CD14-positive monocyte (primary cell): Measurements from ENCODE around the gene UNC5C. TPM values are rescaled to one million over a fixed set of nuclear protein-coding genes. Genes with fewer than 3 reads are reported as not detected.

ENCODE experiments used
- DNase-seq, 3 donors: peaks; one replicate each; pipeline ENCODE4 v3.0.0-alpha.2; 2011 to 2022
- H2AFZ ChIP-seq: 2 replicates; pipeline ENCODE4 v1.6.0; 2012; ENCODE audit warnings: mild to moderate bottlenecking, low read depth, low read length, inconsistent platforms; ENCODE audit not compliant: insufficient read depth, poor library complexity, severe bottlenecking
- H3K27ac ChIP-seq, 2 donors: 1 replicate in 1 of 2; 2 replicates in 1 of 2; pipeline ENCODE4 v1.5.1; 2012 to 2013; ENCODE audit warnings: low read length in 2 of 2, control low read depth in 1 of 2, inconsistent platforms in 1 of 2, low read depth in 1 of 2, mild to moderate bottlenecking in 1 of 2
- H3K27me3 ChIP-seq, 2 donors: one replicate each; pipeline versions ENCODE4 v1.6.0 to v1.6.1; 2011 to 2013; ENCODE audit warnings: low read length in 2 of 2; ENCODE audit not compliant: control insufficient read depth in 2 of 2, insufficient read depth in 2 of 2
- H3K36me3 ChIP-seq, 2 donors: replicated peaks in 1 of 2; 1 replicate in 1 of 2; 2 replicates in 1 of 2; pipeline versions ENCODE4 v1.5.1 to v1.6.1; 2012 to 2013; ENCODE audit warnings: low read length in 2 of 2, control low read depth in 1 of 2, inconsistent platforms in 1 of 2, mild to moderate bottlenecking in 1 of 2; ENCODE audit not compliant: insufficient read depth in 2 of 2, control insufficient read depth in 1 of 2
- H3K4me1 ChIP-seq, 2 donors: 1 replicate in 1 of 2; 2 replicates in 1 of 2; pipeline versions ENCODE4 v1.5.1 to v1.6.1; 2012 to 2013; ENCODE audit warnings: low read length in 2 of 2, control low read depth in 1 of 2, inconsistent platforms in 1 of 2, mild to moderate bottlenecking in 1 of 2, moderate library complexity in 1 of 2; ENCODE audit not compliant: insufficient read depth in 2 of 2, control insufficient read depth in 1 of 2
- H3K4me2 ChIP-seq: replicated peaks from 2 replicates; pipeline ENCODE3; 2012; ENCODE audit warnings: low read length, moderate library complexity, mild to moderate bottlenecking; ENCODE audit not compliant: poor library complexity, severe bottlenecking; ENCODE audit errors: extremely low read depth
- H3K4me3 ChIP-seq, 3 experiments: fragments of 200-600 bp in 1 of 3; sonication (generic) in 1 of 3; replicated peaks in 1 of 3; 1 replicate in 2 of 3; 2 replicates in 1 of 3; pipeline ENCODE4 v1.5.1; 2011 to 2013; ENCODE audit warnings: low read length in 3 of 3, mild to moderate bottlenecking in 3 of 3, control low read depth in 2 of 3, low read depth in 2 of 3, inconsistent platforms in 1 of 3, moderate library complexity in 1 of 3
- H3K79me2 ChIP-seq: 2 replicates; pipeline ENCODE4 v1.6.0; 2012; ENCODE audit warnings: mild to moderate bottlenecking, control low read depth, inconsistent platforms, low read length, moderate library complexity; ENCODE audit not compliant: insufficient read depth
- H3K9ac ChIP-seq: 2 replicates; pipeline ENCODE4 v1.6.0; 2017; ENCODE audit warnings: low read length, mild to moderate bottlenecking; ENCODE audit not compliant: insufficient read depth, poor library complexity, severe bottlenecking
- H3K9me3 ChIP-seq, 2 donors: replicated peaks in 1 of 2; 1 replicate in 1 of 2; 2 replicates in 1 of 2; pipeline versions ENCODE4 v1.5.1 to v1.6.1; 2012 to 2013; ENCODE audit warnings: low read length in 2 of 2, control low read depth in 1 of 2; ENCODE audit not compliant: control insufficient read depth in 1 of 2, insufficient read depth in 1 of 2
- H4K20me1 ChIP-seq: 2 replicates; pipeline ENCODE4 v1.6.0; 2012; ENCODE audit warnings: mild to moderate bottlenecking, low read length, control low read depth, moderate library complexity; ENCODE audit not compliant: insufficient read depth
- H3K27ac Mint-ChIP-seq, 7 donors: one replicate each; pipeline ENCODE4 v1.8.0; 2020; ENCODE audit warnings: mild to moderate bottlenecking in 7 of 7, mixed read lengths in 7 of 7, moderate library complexity in 6 of 7, inconsistent platforms in 2 of 7
- H3K27me3 Mint-ChIP-seq, 3 donors: one replicate each; pipeline ENCODE4 v1.8.0; 2021 to 2022; ENCODE audit warnings: low read depth in 3 of 3, mild to moderate bottlenecking in 3 of 3, mixed read lengths in 3 of 3, moderate library complexity in 3 of 3, inconsistent platforms in 1 of 3
- H3K36me3 Mint-ChIP-seq, 2 donors: one replicate each; pipeline ENCODE4 v1.8.0; 2020; ENCODE audit warnings: mixed read lengths in 2 of 2, inconsistent platforms in 1 of 2, mild to moderate bottlenecking in 1 of 2
- H3K4me1 Mint-ChIP-seq: one replicate; pipeline ENCODE4 v1.8.0; 2020; ENCODE audit warnings: mild to moderate bottlenecking, mixed read lengths
- H3K4me3 Mint-ChIP-seq, 2 donors: one replicate each; pipeline ENCODE4 v1.8.0; 2020; ENCODE audit warnings: mild to moderate bottlenecking in 2 of 2, mixed read lengths in 2 of 2, moderate library complexity in 1 of 2
- H3K9me3 Mint-ChIP-seq, 7 donors: one replicate each; pipeline ENCODE4 v1.8.0; 2020 to 2022; ENCODE audit warnings: mixed read lengths in 7 of 7, mild to moderate bottlenecking in 6 of 7, moderate library complexity in 6 of 7, inconsistent platforms in 2 of 7
- WGBS: methylation state at CpG from one replicate; pipeline ENCODE4 v1.1.5; 2013; ENCODE audit warnings: missing lambda C conversion rate; ENCODE audit not compliant: insufficient coverage; 5-methylcytosine and 5-hydroxymethylcytosine counted together
- intact Hi-C, 2 donors: fragments of 100-400 bp; cut with micrococcal nuclease; formaldehyde crosslinking; loops; one replicate each; pipeline versions ENCODE4 v1.15.0 to v1.15.1; 2023
- polyA plus RNA-seq, 3 donors: library from polyadenylated mRNA; depleted of rRNA in 1 of 3; unstranded in 2 of 3; stranded (reverse) in 1 of 3; fragments of 300-500 nt in 2 of 3; fragments of >200 nt in 1 of 3; fragmentation: Illumina TruSeq in 2 of 3; gene quantifications; 1 replicate in 2 of 3; 2 replicates in 1 of 3; pipeline ENCODE4 v1.2.3, GENCODE V29; 2012 to 2021
- TF ChIP-seq, protein P1 (sequence below): fragments of 200-600 bp; IDR thresholded peaks from one replicate; pipeline ENCODE4 v1.8.0; 2022; ENCODE audit warnings: antibody characterized with exemption, mild to moderate bottlenecking

The UNC5C gene
- polyA plus RNA-seq, 3 donors: 0.03 TPM; not detected in 2

DNA sequence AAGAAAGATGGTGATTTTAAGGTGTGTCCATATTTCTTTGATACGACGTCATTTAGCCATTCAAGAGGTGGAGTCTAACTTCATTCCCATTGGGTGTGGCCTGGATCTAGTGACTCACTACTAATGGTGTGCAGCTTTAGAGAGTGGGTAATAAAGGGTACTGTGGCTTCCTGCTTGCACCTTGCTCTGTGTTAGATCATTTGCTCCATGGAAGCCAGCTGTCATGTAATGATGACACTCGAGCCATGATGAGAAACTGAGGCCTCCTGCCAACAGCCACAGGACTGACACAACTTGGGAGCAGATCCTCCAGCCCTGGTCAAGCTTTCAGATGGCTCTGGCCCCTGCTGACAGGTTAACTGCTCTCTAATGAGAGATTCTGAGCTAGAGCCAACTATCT is 82.0 kb downstream of the UNC5C start:
- no peaks in the 10 kb centered on the region for H3K36me3 Mint-ChIP-seq
- Histone ChIP-seq H3K9ac (no peak overlapping the region), H2AFZ (no peak overlapping the region), H3K27ac (no peak overlapping the region), H3K27me3 (no peaks in the 10 kb centered on the region), H3K4me3 (no peak overlapping the region), H3K36me3 (no peaks in the 10 kb centered on the region), H3K79me2 (no peaks in the 10 kb centered on the region), H3K4me2 (no peak overlapping the region), H3K9me3 (peaks cover 0 to 5% of the 10 kb centered on the region in 2 donors), H4K20me1 (no peaks in the 10 kb centered on the region), H3K4me1 (no peaks in the 10 kb centered on the region)
- no peak overlapping the region for H3K27ac Mint-ChIP-seq
- TF ChIP-seq, protein P1, sequence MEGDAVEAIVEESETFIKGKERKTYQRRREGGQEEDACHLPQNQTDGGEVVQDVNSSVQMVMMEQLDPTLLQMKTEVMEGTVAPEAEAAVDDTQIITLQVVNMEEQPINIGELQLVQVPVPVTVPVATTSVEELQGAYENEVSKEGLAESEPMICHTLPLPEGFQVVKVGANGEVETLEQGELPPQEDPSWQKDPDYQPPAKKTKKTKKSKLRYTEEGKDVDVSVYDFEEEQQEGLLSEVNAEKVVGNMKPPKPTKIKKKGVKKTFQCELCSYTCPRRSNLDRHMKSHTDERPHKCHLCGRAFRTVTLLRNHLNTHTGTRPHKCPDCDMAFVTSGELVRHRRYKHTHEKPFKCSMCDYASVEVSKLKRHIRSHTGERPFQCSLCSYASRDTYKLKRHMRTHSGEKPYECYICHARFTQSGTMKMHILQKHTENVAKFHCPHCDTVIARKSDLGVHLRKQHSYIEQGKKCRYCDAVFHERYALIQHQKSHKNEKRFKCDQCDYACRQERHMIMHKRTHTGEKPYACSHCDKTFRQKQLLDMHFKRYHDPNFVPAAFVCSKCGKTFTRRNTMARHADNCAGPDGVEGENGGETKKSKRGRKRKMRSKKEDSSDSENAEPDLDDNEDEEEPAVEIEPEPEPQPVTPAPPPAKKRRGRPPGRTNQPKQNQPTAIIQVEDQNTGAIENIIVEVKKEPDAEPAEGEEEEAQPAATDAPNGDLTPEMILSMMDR: no peak
- no peak overlapping the region for H3K4me3 Mint-ChIP-seq
- 80% methylated on average over 1 of the region's 3 CpGs for WGBS
- intact Hi-C loops: no loop called here
- DNase-seq: no peak
- peaks cover 0 to 4% (median 0%) of the 10 kb centered on the region in 3 donors for H3K27me3 Mint-ChIP-seq
- H3K9me3 Mint-ChIP-seq: peaks cover 0 to 10% (median 2%) of the 10 kb centered on the region in 7 donors
- H3K4me1 Mint-ChIP-seq: no peaks in the 10 kb centered on the region

DNA sequence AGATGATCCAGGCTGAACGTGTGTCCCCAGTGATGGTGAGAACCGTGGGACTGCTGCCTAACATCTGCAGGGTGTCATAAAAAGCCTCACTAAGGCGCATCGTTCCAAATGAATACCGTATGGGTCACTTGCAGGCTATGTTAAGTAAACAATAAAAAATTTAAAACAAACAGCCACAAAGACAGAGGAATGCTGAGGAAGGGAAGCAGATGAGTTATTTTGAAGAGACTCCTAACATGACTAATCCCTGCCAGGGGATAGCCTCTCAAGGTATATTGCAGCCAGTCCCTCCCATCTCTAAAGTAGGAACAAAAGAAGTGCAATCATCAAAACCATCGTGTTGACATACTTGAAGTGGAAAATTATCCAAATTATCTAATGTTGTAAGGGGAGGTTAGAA is 83.8 kb downstream of the UNC5C start:
- no peaks in the 10 kb centered on the region for H3K36me3 ChIP-seq
- no peaks in the 10 kb centered on the region for H3K4me1 ChIP-seq
- Mint-ChIP-seq H3K27me3 (peaks cover 0 to 4% (median 3%) of the 10 kb centered on the region in 3 donors), H3K27ac (no peak overlapping the region), H3K36me3 (no peaks in the 10 kb centered on the region), H3K9me3 (peaks cover 0 to 10% (median 1%) of the 10 kb centered on the region in 7 donors), H3K4me3 (no peak overlapping the region), H3K4me1 (no peaks in the 10 kb centered on the region)
- intact Hi-C loops: no loop called here
- DNase-seq: no peak
- peaks cover 0 to 5% of the 10 kb centered on the region in 2 donors for H3K9me3 ChIP-seq
- 50% methylated on average over 1 of the region's 6 CpGs for WGBS
- H3K27me3 ChIP-seq: no peaks in the 10 kb centered on the region
- H3K79me2 ChIP-seq: no peaks in the 10 kb centered on the region
- no peak overlapping the region for H2AFZ ChIP-seq
- H3K27ac ChIP-seq: no peak overlapping the region
- H4K20me1 ChIP-seq: no peaks in the 10 kb centered on the region
- H3K9ac ChIP-seq: no peak overlapping the region
- H3K4me3 ChIP-seq: no peak overlapping the region
- H3K4me2 ChIP-seq: no peak overlapping the region
- TF ChIP-seq, protein P1: no peak
